H9 (cell line): ENCODE data around the gene NAA20. TPM values are rescaled to one million over a fixed set of nuclear protein-coding genes. Genes with fewer than 3 reads are reported as not detected.

ENCODE experiments used
- DNase-seq: peaks from one replicate; pipeline ENCODE4 v3.0.0-alpha.2; 2017
- H2AFZ ChIP-seq: one replicate; pipeline ENCODE4 v1.6.1; 2013; ENCODE audit warnings: mild to moderate bottlenecking, low read length, control low read depth, moderate library complexity
- H2AK5ac ChIP-seq: 2 replicates; pipeline ENCODE4 v1.6.1; 2013; ENCODE audit warnings: low read length, control low read depth, mixed read lengths; ENCODE audit not compliant: insufficient read length
- H2BK120ac ChIP-seq: one replicate; pipeline ENCODE4 v1.6.1; 2013; ENCODE audit warnings: low read depth, mild to moderate bottlenecking, low read length, control low read depth, inconsistent platforms; ENCODE audit not compliant: poor library complexity, severe bottlenecking
- H2BK12ac ChIP-seq: 2 replicates; pipeline ENCODE4 v1.6.1; 2013; ENCODE audit warnings: low read length, control low read depth, mixed read lengths, low read depth; ENCODE audit not compliant: insufficient read length
- H2BK15ac ChIP-seq: 2 replicates; pipeline ENCODE4 v1.6.1; 2013; ENCODE audit warnings: low read depth, low read length, control low read depth
- H2BK20ac ChIP-seq: one replicate; pipeline ENCODE4 v1.6.1; 2013; ENCODE audit warnings: low read depth, mild to moderate bottlenecking, low read length, control low read depth, inconsistent platforms; ENCODE audit not compliant: poor library complexity, severe bottlenecking
- H2BK5ac ChIP-seq: 2 replicates; pipeline ENCODE4 v1.6.1; 2013; ENCODE audit warnings: low read length, control low read depth, mixed read lengths; ENCODE audit not compliant: insufficient read length
- H3K14ac ChIP-seq: 2 replicates; pipeline ENCODE4 v1.6.1; 2013; ENCODE audit warnings: low read length, control low read depth; ENCODE audit not compliant: insufficient read depth
- H3K18ac ChIP-seq: 2 replicates; pipeline ENCODE4 v1.6.1; 2013; ENCODE audit warnings: low read depth, mild to moderate bottlenecking, mixed read lengths, low read length, control low read depth; ENCODE audit not compliant: insufficient read length
- H3K23ac ChIP-seq: 2 replicates; pipeline ENCODE4 v1.6.1; 2013; ENCODE audit warnings: low read length, control low read depth, mixed read lengths, low read depth; ENCODE audit not compliant: insufficient read length
- H3K23me2 ChIP-seq: 2 replicates; pipeline ENCODE4 v1.6.1; 2013; ENCODE audit warnings: low read depth, mild to moderate bottlenecking, mixed read lengths, low read length, control low read depth; ENCODE audit not compliant: insufficient read length, poor library complexity, severe bottlenecking
- H3K27ac ChIP-seq: 2 replicates; pipeline ENCODE4 v1.5.1; 2013; ENCODE audit warnings: low read length, control low read depth, mixed read lengths, low read depth; ENCODE audit not compliant: insufficient read length
- H3K27me3 ChIP-seq: 2 replicates; pipeline ENCODE4 v1.6.1; 2013; ENCODE audit warnings: low read length, control low read depth, inconsistent platforms; ENCODE audit not compliant: insufficient read depth
- H3K4ac ChIP-seq: 2 replicates; pipeline ENCODE4 v1.6.1; 2013; ENCODE audit warnings: low read depth, mild to moderate bottlenecking, control low read depth, inconsistent platforms, low read length, moderate library complexity
- H3K4me1 ChIP-seq: 2 replicates; pipeline ENCODE4 v1.6.1; 2013; ENCODE audit warnings: low read length, control low read depth, inconsistent platforms; ENCODE audit not compliant: insufficient read depth
- H3K4me2 ChIP-seq: 2 replicates; pipeline ENCODE4 v1.6.1; 2013; ENCODE audit warnings: low read length, control low read depth, mixed read lengths; ENCODE audit not compliant: insufficient read length, insufficient read depth
- H3K56ac ChIP-seq: 2 replicates; pipeline ENCODE4 v1.6.1; 2013; ENCODE audit warnings: low read depth, mild to moderate bottlenecking, mixed read lengths, low read length, control low read depth; ENCODE audit not compliant: insufficient read length
- H3K79me1 ChIP-seq: 2 replicates; pipeline ENCODE4 v1.6.1; 2013; ENCODE audit warnings: low read depth, mild to moderate bottlenecking, moderate library complexity, low read length, control low read depth, inconsistent platforms; ENCODE audit not compliant: insufficient read depth, poor library complexity, severe bottlenecking
- H3K79me2 ChIP-seq: 2 replicates; pipeline ENCODE4 v1.6.1; 2013; ENCODE audit warnings: low read length, control low read depth, inconsistent platforms; ENCODE audit not compliant: insufficient read depth
- H3K9ac ChIP-seq: 2 replicates; pipeline ENCODE4 v1.6.1; 2013; ENCODE audit warnings: low read length, control low read depth, mixed read lengths; ENCODE audit not compliant: insufficient read length; ENCODE audit errors: extremely low read depth
- H3K9me3 ChIP-seq: one replicate; pipeline ENCODE4 v1.6.1; 2013; ENCODE audit warnings: low read depth, low read length, inconsistent platforms; ENCODE audit not compliant: control insufficient read depth
- H3T11ph ChIP-seq: one replicate; pipeline ENCODE4 v1.6.1; 2013; ENCODE audit warnings: mild to moderate bottlenecking, low read length, control low read depth, inconsistent platforms
- H4K20me1 ChIP-seq: one replicate; pipeline ENCODE4 v1.6.1; 2013; ENCODE audit not compliant: control insufficient read depth, insufficient read length, insufficient read depth
- H4K5ac ChIP-seq: 2 replicates; pipeline ENCODE4 v1.6.1; 2013; ENCODE audit warnings: low read depth, mild to moderate bottlenecking, mixed read lengths, low read length, control low read depth; ENCODE audit not compliant: insufficient read length
- H4K8ac ChIP-seq: replicated peaks from 2 replicates; pipeline ENCODE4 v1.6.1; 2013; ENCODE audit warnings: low read length, control low read depth, mixed read lengths, low read depth; ENCODE audit not compliant: insufficient read length
- H4K91ac ChIP-seq: 2 replicates; pipeline ENCODE4 v1.6.1; 2013; ENCODE audit warnings: low read depth, mild to moderate bottlenecking, moderate library complexity, mixed read lengths, low read length, control low read depth; ENCODE audit not compliant: insufficient read length
- H3K27ac Mint-ChIP-seq, 3 experiments: 2 replicates in 2 of 3; 3 replicates in 1 of 3; pipeline ENCODE4 v1.8.0; 2020 to 2021; ENCODE audit warnings: mixed read lengths in 3 of 3, mild to moderate bottlenecking in 1 of 3, moderate library complexity in 1 of 3
- H3K27me3 Mint-ChIP-seq: 2 replicates; pipeline ENCODE4 v1.8.0; 2021; ENCODE audit warnings: low read depth, mild to moderate bottlenecking, moderate library complexity, mixed read lengths
- H3K36me3 Mint-ChIP-seq, 3 experiments: 2 replicates in 2 of 3; 3 replicates in 1 of 3; pipeline ENCODE4 v1.8.0; 2020 to 2021; ENCODE audit warnings: low read depth in 3 of 3, mixed read lengths in 3 of 3; ENCODE audit not compliant: insufficient read depth in 1 of 3
- H3K4me1 Mint-ChIP-seq, 2 experiments: 2 replicates each; pipeline ENCODE4 v1.8.0; 2020; ENCODE audit warnings: mixed read lengths in 2 of 2
- H3K4me3 Mint-ChIP-seq, 2 experiments: 2 replicates in 1 of 2; 3 replicates in 1 of 2; pipeline ENCODE4 v1.8.0; 2020 to 2021; ENCODE audit warnings: mild to moderate bottlenecking in 2 of 2, mixed read lengths in 2 of 2, moderate library complexity in 1 of 2
- H3K9me3 Mint-ChIP-seq, 2 experiments: 2 replicates in 1 of 2; 3 replicates in 1 of 2; pipeline ENCODE4 v1.8.0; 2020; ENCODE audit warnings: mild to moderate bottlenecking in 2 of 2, mixed read lengths in 2 of 2, moderate library complexity in 1 of 2
- CTCF ChIP-seq: fragments of 200-600 bp; sonication (generic); conservative IDR thresholded peaks from 3 replicates; pipeline ENCODE4 v1.8.0; 2021; ENCODE audit warnings: antibody characterized with exemption, mild to moderate bottlenecking
- WGBS: extraction: QIAGEN DNeasy Blood & Tissue Kit; methylation state at CpG from one replicate; pipeline ENCODE4 v1.1.7; 2013; ENCODE audit warnings: missing lambda C conversion rate, low lambda C conversion rate, mixed read lengths; ENCODE audit not compliant: insufficient read length; ENCODE audit errors: extremely low coverage; 5-methylcytosine and 5-hydroxymethylcytosine counted together
- total RNA-seq: library from RNA; stranded (reverse); gene quantifications from 2 replicates; pipeline ENCODE4 v1.2.1, GENCODE V29; 2021

The NAA20 gene
- total RNA-seq, 1 experiment from 2014 or later = 48.1 TPM

GRCh38 chr20:20000211-20000968 is 16.8 kb upstream of the NAA20 start:
- H3K4me1 ChIP-seq = no peaks in the 10 kb centered on the region
- no peaks in the 10 kb centered on the region for H3K79me1 ChIP-seq
- no peak overlapping the region for H2BK12ac ChIP-seq
- Mint-ChIP-seq H3K27ac (no peak overlapping the region), H3K27me3 (peaks cover 2% of the 10 kb centered on the region; the same call in 1 of the 2 replicates), H3K4me1 (peaks cover 10 to 15% of the 10 kb centered on the region in 2 experiments), H3K36me3 (no peaks in the 10 kb centered on the region), H3K4me3 (no peak overlapping the region), H3K9me3 (no peaks in the 10 kb centered on the region)
- H3K9me3 ChIP-seq = no peaks in the 10 kb centered on the region
- H2BK20ac ChIP-seq = no peak overlapping the region
- no peak overlapping the region for H4K91ac ChIP-seq
- no peak overlapping the region for H3K4me2 ChIP-seq
- H3K23me2 ChIP-seq = no peaks in the 10 kb centered on the region
- H3K23ac ChIP-seq = no peak overlapping the region
- no peak overlapping the region for H3K4ac ChIP-seq
- H3K14ac ChIP-seq = no peak overlapping the region
- no peaks in the 10 kb centered on the region for H3K27me3 ChIP-seq
- no CpG with 5 or more reads among the region's 14 CpGs for WGBS
- no peak overlapping the region for H2BK5ac ChIP-seq
- no peak overlapping the region for H2BK15ac ChIP-seq
- no peak overlapping the region for H3K18ac ChIP-seq
- no peak overlapping the region for H2AK5ac ChIP-seq
- H3K27ac ChIP-seq = no peak overlapping the region
- H3K56ac ChIP-seq = no peak overlapping the region
- no peaks in the 10 kb centered on the region for H3K79me2 ChIP-seq
- no peak overlapping the region for H3K9ac ChIP-seq
- no peak overlapping the region for H2AFZ ChIP-seq
- TF ChIP-seq CTCF = no peak
- DNase-seq = no peak
- H4K8ac ChIP-seq = no peak overlapping the region
- no peak overlapping the region for H2BK120ac ChIP-seq
- no peak overlapping the region for H4K5ac ChIP-seq
- peaks cover 4% of the 10 kb centered on the region for H4K20me1 ChIP-seq
- no peak overlapping the region for H3T11ph ChIP-seq
